KMS-11 (cell line): ENCODE results near the gene PYGO2.
"Not testable (repeated sequence)": the region's sequence is repeated elsewhere in the genome, so short reads cannot be mapped to it uniquely, and the experiment has no call there.

ENCODE experiments used
- H2AFZ ChIP-seq: fragments of 200-600 bp; sonication (generic); 2 replicates; pipeline ENCODE4 v1.6.1; 2016; ENCODE audit warnings: antibody characterized with exemption, mixed run types, low read depth
- H3K27ac ChIP-seq: fragments of 200-600 bp; sonication (generic); 2 replicates; pipeline ENCODE4 v1.6.1; 2016; ENCODE audit warnings: mild to moderate bottlenecking, mixed run types
- H3K27me3 ChIP-seq: fragments of 200-600 bp; sonication (generic); 2 replicates; pipeline ENCODE4 v1.6.1; 2017; ENCODE audit warnings: mild to moderate bottlenecking, low read depth, mixed run types, moderate library complexity; ENCODE audit not compliant: insufficient read depth
- H3K36me3 ChIP-seq: fragments of 200-600 bp; sonication (generic); 2 replicates; pipeline ENCODE4 v1.6.1; 2017; ENCODE audit warnings: mild to moderate bottlenecking, mixed run types; ENCODE audit not compliant: insufficient read depth
- H3K4me1 ChIP-seq: fragments of 200-600 bp; sonication (generic); 2 replicates; pipeline ENCODE4 v1.6.1; 2016; ENCODE audit warnings: mild to moderate bottlenecking, low read depth, mixed run types; ENCODE audit not compliant: poor library complexity, severe bottlenecking
- H3K4me2 ChIP-seq: fragments of 200-600 bp; sonication (generic); 2 replicates; pipeline ENCODE4 v1.7.0; 2016; ENCODE audit warnings: mild to moderate bottlenecking, mixed run types
- H3K4me3 ChIP-seq: fragments of 200-600 bp; sonication (generic); IDR thresholded peaks from 2 replicates; pipeline ENCODE4 v1.6.1; 2017; ENCODE audit warnings: low read depth, low read length, mixed read lengths; ENCODE audit not compliant: insufficient read depth
- H3K79me2 ChIP-seq: fragments of 200-600 bp; sonication (generic); 2 replicates; pipeline ENCODE4 v1.6.1; 2016; ENCODE audit warnings: low read depth, mixed run types; ENCODE audit not compliant: insufficient read depth
- H3K9ac ChIP-seq: fragments of 200-600 bp; sonication (generic); 2 replicates; pipeline ENCODE4 v1.6.1; 2016; ENCODE audit warnings: mild to moderate bottlenecking, mixed run types
- H4K20me1 ChIP-seq: fragments of 200-600 bp; sonication (generic); 2 replicates; pipeline ENCODE4 v1.6.1; 2016; ENCODE audit warnings: mild to moderate bottlenecking, mixed run types; ENCODE audit not compliant: insufficient read depth
- CTCF ChIP-seq: fragments of 200-600 bp; sonication (generic); conservative IDR thresholded peaks from 2 replicates; pipeline ENCODE4 v1.6.1; 2017; ENCODE audit warnings: low read depth, mild to moderate bottlenecking, antibody characterized with exemption, low read length, moderate library complexity, mixed read lengths

Gene PYGO2

GRCh38 chr1:154988058-154988954 is 26.7 kb upstream of the PYGO2 start:
- no peak overlapping the region for H3K4me2 ChIP-seq
- H3K4me3 ChIP-seq = no peak overlapping the region
- H3K4me1 ChIP-seq = peaks cover 27% of the 10 kb centered on the region
- H2AFZ ChIP-seq = no peak overlapping the region
- H3K27ac ChIP-seq = no peak overlapping the region
- TF ChIP-seq CTCF = no peak
- peaks cover 17% of the 10 kb centered on the region; the same call in 1 of the 2 replicates for H3K36me3 ChIP-seq
- no peak overlapping the region for H3K9ac ChIP-seq
- no peaks in the 10 kb centered on the region for H3K27me3 ChIP-seq
- H3K79me2 ChIP-seq = peaks cover 55% of the 10 kb centered on the region
- no peaks in the 10 kb centered on the region for H4K20me1 ChIP-seq

- peaks cover 23% of the 10 kb centered on the region for H3K4me1 ChIP-seq
- no peak overlapping the region for H3K4me2 ChIP-seq
- H3K27me3 ChIP-seq = no peaks in the 10 kb centered on the region
- H3K79me2 ChIP-seq = peaks cover 56% of the 10 kb centered on the region
- peaks cover 17% of the 10 kb centered on the region; the same call in 1 of the 2 replicates for H3K36me3 ChIP-seq
- no peaks in the 10 kb centered on the region for H4K20me1 ChIP-seq
- H3K27ac ChIP-seq = no peak overlapping the region
- no peak overlapping the region for H3K4me3 ChIP-seq
- TF ChIP-seq CTCF = no peak
- H2AFZ ChIP-seq = no peak overlapping the region
- H3K9ac ChIP-seq = no peak overlapping the region
Observed at GRCh38 chr1:154987326-154987725, 25.7 kb upstream of the PYGO2 start.

GRCh38 chr1:154986736-154987135 is 25.2 kb upstream of the PYGO2 start:
- Histone ChIP-seq H3K79me2 (peaks cover 58% of the 10 kb centered on the region), H3K4me1 (peaks cover 25% of the 10 kb centered on the region), H3K36me3 (peaks cover 17% of the 10 kb centered on the region; the same call in 1 of the 2 replicates)
- not testable (repeated sequence) for H3K27ac ChIP-seq, H4K20me1 ChIP-seq, H3K4me3 ChIP-seq, H3K9ac ChIP-seq, H3K4me2 ChIP-seq, H3K27me3 ChIP-seq, H2AFZ ChIP-seq

- Histone ChIP-seq H3K4me1 (peaks cover 26% of the 10 kb centered on the region), H2AFZ (peak overlapping the region; percentile 16; the same call in 1 of the 2 replicates), H4K20me1 (no peaks in the 10 kb centered on the region), H3K27ac (peak overlapping the region; percentile 31), H3K36me3 (peaks cover 21% of the 10 kb centered on the region; the same call in 1 of the 2 replicates), H3K79me2 (peaks cover 85% of the 10 kb centered on the region), H3K27me3 (no peaks in the 10 kb centered on the region), H3K4me2 (peak overlapping the region; percentile 99), H3K9ac (peak overlapping the region; percentile 51), H3K4me3 (peak overlapping the region; percentile 98)
- no peak for TF ChIP-seq CTCF
Observed at GRCh38 chr1:154983776-154984466, 22.3 kb upstream of the PYGO2 start.
